Left lung (tissue), 10 donors: Measurements from ENCODE around the gene ANXA9. TPM values are rescaled to one million over a fixed set of nuclear protein-coding genes. Genes with fewer than 3 reads are reported as not detected.
A peak's percentile ranks its signal among the peaks of the same experiment; 100 is the strongest.

Experiments used
- ATAC-seq: fragments of 200-7000 bp; cut with Tn5 transposase; one replicate; pipeline ENCODE4 v1.9.1; 2020; ENCODE audit warnings: moderate library complexity
- DNase-seq, 4 donors: peaks; one replicate each; pipeline ENCODE4 v3.0.0-alpha.2; 2013 to 2020
- H3K27ac ChIP-seq, 2 donors: fragments of 200-600 bp; sonication (generic) in 1 of 2; one replicate each; pipeline versions ENCODE4 v1.5.0 to v1.8.0; 2020 to 2021
- H3K27me3 ChIP-seq, 2 donors: fragments of 200-600 bp; sonication (generic) in 1 of 2; one replicate each; pipeline versions ENCODE4 v1.5.0 to v1.8.0; 2020 to 2021
- H3K36me3 ChIP-seq, 2 donors: fragments of 200-600 bp; sonication (generic) in 1 of 2; one replicate each; pipeline versions ENCODE4 v1.5.0 to v1.8.0; 2020 to 2021
- H3K4me1 ChIP-seq, 2 donors: fragments of 200-600 bp; one replicate each; pipeline ENCODE4 v1.8.0; 2021
- H3K4me3 ChIP-seq, 2 donors: fragments of 200-600 bp; sonication (generic) in 1 of 2; one replicate each; pipeline versions ENCODE4 v1.5.0 to v1.8.0; 2020 to 2021; ENCODE audit warnings: mild to moderate bottlenecking in 1 of 2
- H3K9me3 ChIP-seq, 2 donors: fragments of 200-600 bp; sonication (generic) in 1 of 2; one replicate each; pipeline versions ENCODE4 v1.5.0 to v1.8.0; 2020 to 2021
- intact Hi-C, 2 donors: fragments of 100-400 bp; cut with DNase I; formaldehyde crosslinking; loops; one replicate each; pipeline versions ENCODE4 v1.11.2 to v1.14.2; 2022
- polyA plus RNA-seq, 6 donors: library from polyadenylated mRNA; unstranded; fragments of 120-200 nt; gene quantifications; one replicate each; pipeline ENCODE4 v1.2.1, GENCODE V29; 2013; ENCODE audit not compliant: insufficient read length in 6 of 6
- total RNA-seq, 2 donors: library from RNA; stranded (reverse); fragmentation: NEBNext Ultra II Directional; extraction: Animal tissue kit (Norgen Biotek cat#: 25700); gene quantifications; one replicate each; pipeline ENCODE4 v1.2.1, GENCODE V29; 2021
- TF ChIP-seq, protein P1 (sequence below), 2 donors: fragments of 200-600 bp; sonication (generic) in 1 of 2; IDR thresholded peaks; one replicate each; pipeline versions ENCODE4 v1.5.0 to v1.8.0; 2021; ENCODE audit warnings: antibody characterized with exemption in 2 of 2
- donor health status: DM: no; HTN: yes; CAD: no.
- donor health status: DM: no; HTN: no; CAD: no.

Gene ANXA9
- total and polyA plus RNA-seq, 8 donors, result 1.1 to 11.1 (median 10.1) TPM

DNA sequence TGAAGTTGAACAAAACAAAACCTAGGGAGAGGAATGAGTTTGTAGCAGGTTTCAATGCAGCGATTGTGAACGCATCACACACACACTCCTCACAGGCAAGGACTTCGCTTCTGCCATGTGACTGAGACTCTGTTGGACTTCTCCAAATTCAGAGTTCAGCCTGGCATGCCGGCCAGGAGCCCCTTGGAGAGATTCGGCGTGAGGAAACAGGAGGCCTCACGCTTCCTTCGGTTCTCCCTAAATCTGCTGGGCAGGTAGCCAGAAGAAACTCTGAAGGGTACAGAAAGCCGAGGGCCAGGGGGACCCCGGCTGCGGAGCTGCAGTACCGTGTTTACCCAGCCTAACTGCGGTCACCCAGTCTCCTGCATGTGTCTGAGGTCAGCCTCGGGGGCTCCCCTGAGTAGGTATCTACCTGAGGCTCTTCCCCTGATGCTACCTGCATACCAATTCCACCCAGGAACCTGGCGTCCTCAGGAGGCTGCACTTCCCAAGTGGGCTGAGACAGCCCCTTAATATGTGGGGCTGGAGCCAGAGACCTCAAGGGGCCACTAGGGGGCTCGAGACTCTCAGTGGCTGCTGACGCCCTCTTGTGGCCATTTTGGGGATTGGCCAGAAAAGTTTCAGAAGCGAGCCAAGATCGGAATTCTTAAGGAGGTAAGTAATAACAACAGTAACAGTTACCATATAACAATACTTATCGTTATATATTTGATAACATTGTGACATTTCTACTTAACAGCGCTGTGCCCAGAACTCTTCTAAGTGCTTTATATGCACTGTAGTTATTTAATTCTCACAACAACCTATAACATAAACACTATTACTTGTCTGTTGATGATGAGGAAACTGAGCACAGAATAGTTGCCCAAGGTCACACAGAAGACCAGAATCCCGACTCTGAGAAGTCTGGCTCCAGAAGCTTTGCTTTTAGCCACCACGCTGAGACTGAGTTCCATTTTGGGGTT lies 2.7 kb upstream of the ANXA9 start:
- no peaks in the 10 kb centered on the region for H3K36me3 ChIP-seq
- intact Hi-C loops, result no loop called here
- no peaks in the 10 kb centered on the region for H3K27me3 ChIP-seq
- H3K27ac ChIP-seq, result peak overlapping the region; percentile 58 to 92
- peak overlapping the region; percentile 1 to 35 for H3K4me3 ChIP-seq
- H3K9me3 ChIP-seq, result no peaks in the 10 kb centered on the region
- H3K4me1 ChIP-seq, result peaks cover 24 to 56% of the 10 kb centered on the region in 2 donors
- TF ChIP-seq, protein P1, sequence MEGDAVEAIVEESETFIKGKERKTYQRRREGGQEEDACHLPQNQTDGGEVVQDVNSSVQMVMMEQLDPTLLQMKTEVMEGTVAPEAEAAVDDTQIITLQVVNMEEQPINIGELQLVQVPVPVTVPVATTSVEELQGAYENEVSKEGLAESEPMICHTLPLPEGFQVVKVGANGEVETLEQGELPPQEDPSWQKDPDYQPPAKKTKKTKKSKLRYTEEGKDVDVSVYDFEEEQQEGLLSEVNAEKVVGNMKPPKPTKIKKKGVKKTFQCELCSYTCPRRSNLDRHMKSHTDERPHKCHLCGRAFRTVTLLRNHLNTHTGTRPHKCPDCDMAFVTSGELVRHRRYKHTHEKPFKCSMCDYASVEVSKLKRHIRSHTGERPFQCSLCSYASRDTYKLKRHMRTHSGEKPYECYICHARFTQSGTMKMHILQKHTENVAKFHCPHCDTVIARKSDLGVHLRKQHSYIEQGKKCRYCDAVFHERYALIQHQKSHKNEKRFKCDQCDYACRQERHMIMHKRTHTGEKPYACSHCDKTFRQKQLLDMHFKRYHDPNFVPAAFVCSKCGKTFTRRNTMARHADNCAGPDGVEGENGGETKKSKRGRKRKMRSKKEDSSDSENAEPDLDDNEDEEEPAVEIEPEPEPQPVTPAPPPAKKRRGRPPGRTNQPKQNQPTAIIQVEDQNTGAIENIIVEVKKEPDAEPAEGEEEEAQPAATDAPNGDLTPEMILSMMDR (IDR thresholded peaks at IDR 0.05), result peak; percentile 99 to 100
- ATAC-seq, result peak; percentile 51
- DNase-seq, result peak; percentile 83 to 93 (median 86)

DNA sequence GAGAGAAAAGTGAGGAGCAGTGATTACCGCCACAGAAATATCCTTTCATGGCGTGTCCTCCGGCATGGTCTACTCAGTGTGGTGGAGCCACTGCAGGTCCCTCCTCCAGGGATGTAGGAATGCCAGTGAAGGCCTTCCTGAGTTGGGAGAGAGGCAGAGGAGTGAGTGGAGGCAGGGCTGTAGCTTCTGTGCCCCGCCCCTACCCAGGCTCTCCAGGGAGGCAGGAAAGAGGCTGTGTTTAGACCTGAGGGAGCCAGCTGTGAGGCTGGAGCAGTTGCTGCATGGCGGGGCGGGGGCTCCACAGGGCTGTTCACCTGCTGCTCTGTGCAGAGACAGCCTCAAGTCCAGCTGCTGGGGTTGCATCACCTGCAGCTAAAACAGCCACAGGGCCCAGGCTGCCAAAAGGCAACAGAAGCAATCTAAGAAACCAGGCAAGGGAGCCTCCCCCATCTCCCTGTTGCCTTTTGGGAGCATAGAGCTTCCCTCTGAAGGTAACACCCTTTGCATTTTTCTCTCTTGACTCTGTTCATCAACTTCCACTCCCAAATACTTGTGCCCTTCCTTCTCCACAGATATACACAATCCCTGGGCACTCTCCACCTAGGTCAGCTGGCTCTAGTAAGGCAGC lies 801 bp upstream of the ANXA9 start:
- Histone ChIP-seq H3K27ac (peak overlapping the region in 1 of 2 donors; percentile 7), H3K9me3 (no peaks in the 10 kb centered on the region), H3K4me3 (no peak overlapping the region), H3K36me3 (no peaks in the 10 kb centered on the region), H3K27me3 (no peaks in the 10 kb centered on the region), H3K4me1 (peaks cover 24 to 41% of the 10 kb centered on the region in 2 donors)
- DNase-seq (peak in 1 of 4 donors; percentile 65), ATAC-seq (peak; percentile 71)
- intact Hi-C loops, result no loop called here
- TF ChIP-seq, protein P1 (IDR thresholded peaks at IDR 0.05), result no peak

DNA sequence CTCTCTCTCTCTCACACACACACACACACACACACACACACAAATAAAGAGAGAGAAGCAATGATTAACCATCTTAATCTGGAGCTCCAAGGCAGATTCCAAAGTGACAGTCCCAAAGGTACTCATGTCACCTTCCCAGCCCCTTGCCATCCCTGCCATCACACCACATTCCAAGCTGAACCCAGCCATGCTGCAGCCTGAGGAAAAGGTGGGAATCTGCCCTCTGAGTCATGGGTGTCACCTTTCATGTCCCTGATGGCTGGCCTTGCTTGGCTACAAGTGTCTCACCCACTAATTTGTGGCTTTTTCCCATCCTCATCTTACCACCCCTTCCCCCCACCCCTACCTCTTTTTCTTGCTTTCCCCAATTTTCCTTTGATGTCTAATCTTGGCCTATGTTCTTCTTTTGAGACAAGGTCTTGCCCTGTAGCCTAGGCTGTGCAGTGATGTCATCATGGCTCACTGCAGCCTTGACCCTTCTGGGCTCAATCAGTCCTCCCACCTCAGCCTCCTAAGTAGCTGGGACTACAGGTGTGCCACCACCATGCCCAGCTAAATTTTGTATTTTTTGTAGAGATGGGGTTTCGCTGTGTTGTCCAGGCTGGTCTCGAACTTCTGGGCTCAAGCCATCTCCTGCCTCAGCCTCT lies 3.2 kb downstream of the ANXA9 start:
- Histone ChIP-seq H3K36me3 (no peaks in the 10 kb centered on the region), H3K9me3 (no peaks in the 10 kb centered on the region), H3K27ac (no peak overlapping the region), H3K27me3 (no peaks in the 10 kb centered on the region), H3K4me1 (peaks cover 0 to under 1% of the 10 kb centered on the region in 2 donors), H3K4me3 (no peak overlapping the region)
- TF ChIP-seq, protein P1 (IDR thresholded peaks at IDR 0.05), result no peak
- intact Hi-C loops, result no loop called here
- ATAC-seq, result no peak
- no peak for DNase-seq

DNA sequence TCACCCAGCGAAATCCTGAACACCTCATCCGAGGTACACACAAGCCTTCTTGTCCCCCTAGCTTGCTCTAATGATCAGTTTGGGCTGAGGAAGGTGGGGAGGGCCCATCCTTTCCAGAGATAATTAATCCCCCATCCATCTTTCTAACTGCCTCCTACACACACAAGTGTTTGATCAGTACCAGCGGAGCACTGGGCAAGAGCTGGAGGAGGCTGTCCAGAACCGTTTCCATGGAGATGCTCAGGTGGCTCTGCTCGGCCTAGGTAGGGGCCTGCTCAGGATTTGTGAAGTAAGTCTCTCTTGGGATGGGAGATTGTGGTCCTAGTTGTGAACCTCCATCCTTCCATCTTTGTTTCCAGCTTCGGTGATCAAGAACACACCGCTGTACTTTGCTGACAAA lies 5.8 kb downstream of the ANXA9 start:
- intact Hi-C loops, result no loop called here

More for the DNA sequence above, 5.8 kb downstream of the ANXA9 start:
- TF ChIP-seq, protein P1 (IDR thresholded peaks at IDR 0.05), result no peak
- Histone ChIP-seq H3K27me3 (no peaks in the 10 kb centered on the region), H3K36me3 (no peaks in the 10 kb centered on the region), H3K4me1 (no peaks in the 10 kb centered on the region), H3K27ac (no peak overlapping the region), H3K4me3 (no peak overlapping the region), H3K9me3 (no peaks in the 10 kb centered on the region)
- no peak for ATAC-seq
- no peak for DNase-seq
